GM18517 (cell line): ENCODE data around the gene GTF3C5.
"Not testable (repeated sequence)": the region's sequence is repeated elsewhere in the genome, so short reads cannot be mapped to it uniquely, and the experiment has no call there.

Experiments used
- ATAC-seq: cut with Tn5 transposase; IDR thresholded peaks from one replicate; pipeline ENCODE4 v1.9.1; 2021; ENCODE audit warnings: mild to moderate bottlenecking, moderate library complexity; ENCODE audit not compliant: unreplicated experiment

The GTF3C5 gene

GRCh38 chr9:132995879-132996278, 34.9 kb upstream of the GTF3C5 start:
- no peak for ATAC-seq

- ATAC-seq: no peak
Measured at GRCh38 chr9:132996526-132996925, 34.3 kb upstream of the GTF3C5 start.

GRCh38 chr9:132997591-132997990, 33.2 kb upstream of the GTF3C5 start:
- no peak for ATAC-seq

GRCh38 chr9:132998221-132998620, 32.6 kb upstream of the GTF3C5 start:
- ATAC-seq: not testable (repeated sequence)

GRCh38 chr9:132998831-132999635, 31.8 kb upstream of the GTF3C5 start:
- ATAC-seq: no peak

- ATAC-seq: no peak
Measured at GRCh38 chr9:133002147-133003070, 28.4 kb upstream of the GTF3C5 start.

GRCh38 chr9:133003071-133003461, 27.7 kb upstream of the GTF3C5 start:
- ATAC-seq: no peak

- no peak for ATAC-seq
Measured at GRCh38 chr9:133003671-133004090, 27.1 kb upstream of the GTF3C5 start.

GRCh38 chr9:133004091-133004998, 26.5 kb upstream of the GTF3C5 start:
- no peak for ATAC-seq

GRCh38 chr9:133004999-133005760, 25.6 kb upstream of the GTF3C5 start:
- no peak for ATAC-seq

- ATAC-seq: no peak
Measured at GRCh38 chr9:133005957-133006356, 24.8 kb upstream of the GTF3C5 start.

- ATAC-seq: no peak
Measured at GRCh38 chr9:133006731-133007352, 24.0 kb upstream of the GTF3C5 start.

GRCh38 chr9:133008406-133008805, 22.4 kb upstream of the GTF3C5 start:
- no peak for ATAC-seq

- ATAC-seq: no peak
Measured at GRCh38 chr9:133008824-133009223, 22.0 kb upstream of the GTF3C5 start.

GRCh38 chr9:133009906-133010582, 20.8 kb upstream of the GTF3C5 start:
- ATAC-seq: no peak

GRCh38 chr9:133014696-133015095, 16.1 kb upstream of the GTF3C5 start:
- ATAC-seq: no peak

GRCh38 chr9:133023117-133023890, 7.5 kb upstream of the GTF3C5 start:
- ATAC-seq: no peak

GRCh38 chr9:133026426-133026825, 4.4 kb upstream of the GTF3C5 start:
- ATAC-seq: no peak
